ENCODE measurements around the gene EYA2.

DNA sequence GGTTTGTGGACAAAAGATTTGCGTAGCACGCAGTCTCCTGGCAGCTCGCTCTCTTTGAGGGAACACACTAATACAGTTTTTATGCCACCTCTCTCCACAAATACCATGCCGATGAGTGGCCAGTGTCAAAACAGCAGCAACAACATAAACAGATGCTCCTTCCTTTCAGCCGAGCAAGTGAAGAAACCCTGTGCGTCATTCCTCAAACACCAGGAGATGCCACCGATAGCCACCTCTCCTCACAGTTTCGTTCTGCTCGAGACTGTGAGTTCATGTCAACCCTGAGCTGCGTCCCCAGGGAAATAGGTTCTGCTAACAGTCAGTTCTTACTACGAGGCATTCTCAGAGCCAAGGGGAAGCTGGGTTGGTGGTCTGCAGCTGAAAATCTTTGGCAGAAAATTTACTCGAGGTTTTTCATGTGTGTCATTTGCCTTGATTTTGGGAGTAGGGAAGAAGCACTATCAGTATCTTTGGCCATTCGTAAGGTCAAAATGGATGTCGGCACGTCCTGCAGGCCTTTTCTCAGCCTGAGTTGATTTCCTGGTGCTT, 59.9 kb downstream of the EYA2 start:
- TF ChIP-seq CTCF (IDR thresholded peaks at IDR 0.05; ENCODE audit: low read depth, low read length) (no peak), POLR2A (IDR thresholded peaks at IDR 0.05; ENCODE audit: extremely low read depth, insufficient read length) (no peak)

All from NB4 (cell line).